Right ventricle myocardium inferior (tissue), 1 donor: Measurements from ENCODE around the gene DICER1. TPM values are rescaled to one million over a fixed set of nuclear protein-coding genes. Genes with fewer than 3 reads are reported as not detected.

ENCODE experiments used
- ATAC-seq: fragments of 200-7000 bp; cut with Tn5 transposase; one replicate; pipeline ENCODE4 v1.9.1; 2020; ENCODE audit warnings: mild to moderate bottlenecking, moderate library complexity
- DNase-seq: peaks from one replicate; pipeline ENCODE4 v3.0.0; 2021; ENCODE audit errors: missing footprints
- intact Hi-C: fragments of 100-400 bp; cut with DNase I; formaldehyde crosslinking; loops from one replicate; pipeline ENCODE4 v1.11.0; 2022
- microRNA-seq: library from miRNA; unstranded; fragments of <30 nt; microRNA quantifications from one replicate; pipeline ENCODE4 v1.2.0, GENCODE V29; 2020
- total RNA-seq: library from RNA; stranded (reverse); fragmentation: NEBNext Ultra II Directional; extraction: Animal tissue kit (Norgen Biotek cat#: 25700); gene quantifications from one replicate; pipeline ENCODE4 v1.2.1, GENCODE V29; 2021
- donor health status: DM: no; HTN: yes; CAD: no; lungs with severe emphysema.

The DICER1 gene
- total RNA-seq, 1 donor from 2014 or later: 20.7 TPM

GRCh38 chr14:95039993-95040348 is 117.4 kb downstream of the DICER1 start:
- intact Hi-C loops: no loop called here
- DNase-seq (no peak), ATAC-seq (no peak)

- ATAC-seq (no peak), DNase-seq (no peak)
- intact Hi-C loops: no loop called here
Measured at GRCh38 chr14:95039259-95039992, 117.9 kb downstream of the DICER1 start.

GRCh38 chr14:95038521-95039250 is 118.6 kb downstream of the DICER1 start:
- ATAC-seq (no peak), DNase-seq (no peak)
- intact Hi-C loops: no loop called here

- DNase-seq (no peak), ATAC-seq (no peak)
- intact Hi-C loops: no loop called here
Measured at GRCh38 chr14:95037273-95037672, 120.1 kb downstream of the DICER1 start.

Small RNA genes within 50 kb of the gene (microRNA-seq; reads per million reads assigned to microRNA genes)
- gene MIR3173: 2.2 reads per million

Other genes with a start within 250 kb of the DICER1 start
- 7.6 TPM for gene CLMN, start 162.4 kb upstream of the DICER1 start, total RNA-seq